GM19193 (cell line): Measurements from ENCODE around the gene TRIM44.

Experiments used
- POLR2A ChIP-seq: IDR thresholded peaks from 4 replicates; pipeline ENCODE4 v1.6.1; 2011; ENCODE audit not compliant: insufficient read depth, insufficient read length; ENCODE audit errors: extremely low read depth

TRIM44 gene

DNA sequence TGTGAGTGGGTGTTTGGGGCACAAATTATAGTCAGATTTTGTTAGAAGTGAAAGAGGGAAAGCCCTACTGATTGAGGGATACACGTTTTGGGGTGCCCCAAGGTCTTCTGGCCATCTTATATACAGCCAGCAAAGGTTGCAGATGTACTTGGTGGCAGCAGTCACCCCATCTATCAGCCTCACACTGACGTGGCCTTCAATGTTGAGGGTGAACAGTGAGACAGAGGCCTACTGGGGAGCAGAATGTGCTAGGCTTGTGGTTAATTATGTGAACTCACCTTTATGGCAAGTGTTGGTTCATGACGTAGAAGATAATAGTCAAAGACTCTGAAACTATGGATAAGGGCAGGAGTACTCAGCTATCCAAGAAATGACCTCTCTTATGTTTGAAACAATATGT is 121.2 kb downstream of the TRIM44 start:
- TF ChIP-seq POLR2A, result no peak

DNA sequence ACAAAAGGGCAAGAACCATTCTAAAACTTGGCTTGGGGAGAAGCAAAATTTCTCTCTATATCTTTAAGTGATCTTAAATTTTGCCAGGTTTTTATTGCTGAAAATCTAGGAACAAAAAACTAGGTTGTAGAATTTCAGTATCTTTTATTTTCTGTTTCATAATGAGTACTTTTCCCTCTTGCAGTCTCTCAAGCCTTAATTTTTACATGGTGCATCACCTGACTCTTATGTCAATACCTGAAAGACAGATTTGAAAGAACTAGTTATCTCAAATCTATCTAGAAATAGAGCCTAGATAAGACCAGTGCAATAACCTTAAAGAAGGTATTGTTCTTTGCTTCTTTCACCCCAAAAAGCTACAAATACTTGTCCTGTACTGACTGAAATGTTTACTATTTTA is 122.1 kb downstream of the TRIM44 start:
- no peak for TF ChIP-seq POLR2A

DNA sequence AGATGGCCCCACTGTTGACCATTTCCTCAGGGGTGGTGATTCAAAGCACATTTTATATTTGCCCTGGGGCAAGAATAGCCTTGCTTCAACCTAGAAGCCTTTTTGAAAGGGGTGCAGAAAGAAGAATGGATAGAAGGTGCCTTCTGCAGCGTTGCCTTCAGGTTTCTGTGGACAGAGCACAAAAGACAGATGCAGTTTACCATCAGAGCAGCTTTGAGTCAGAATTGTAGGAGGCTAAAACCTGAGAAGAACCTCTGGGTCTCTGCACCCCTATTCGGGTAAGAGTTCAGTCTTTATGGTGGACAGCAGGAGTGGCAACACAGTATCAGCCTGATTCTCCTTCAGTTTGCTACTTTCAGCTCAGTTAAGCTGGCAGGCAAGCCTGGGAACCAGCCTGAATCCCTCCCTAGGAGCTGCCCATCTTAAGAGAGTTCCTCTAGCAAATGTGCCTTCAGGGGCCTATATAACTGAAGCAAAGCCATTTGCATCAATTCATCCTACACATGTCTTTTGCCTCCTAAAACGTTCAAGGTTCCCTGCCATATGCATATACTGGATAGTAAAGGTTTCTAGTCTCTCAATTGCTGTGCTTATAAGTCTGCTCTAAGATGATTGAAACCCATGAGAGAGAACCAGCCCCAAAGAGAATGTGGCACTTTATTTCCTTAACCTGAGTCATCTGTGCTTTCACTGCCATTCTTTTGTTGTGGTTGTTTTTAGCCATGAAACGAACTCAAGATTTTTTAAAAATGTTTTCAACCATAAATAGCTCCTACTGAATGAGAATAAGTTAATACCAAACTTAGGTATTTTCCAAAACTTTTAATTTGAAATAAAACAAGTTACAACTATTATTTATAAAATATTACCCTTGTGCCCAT is 123.0 kb downstream of the TRIM44 start:
- no peak for TF ChIP-seq POLR2A

DNA sequence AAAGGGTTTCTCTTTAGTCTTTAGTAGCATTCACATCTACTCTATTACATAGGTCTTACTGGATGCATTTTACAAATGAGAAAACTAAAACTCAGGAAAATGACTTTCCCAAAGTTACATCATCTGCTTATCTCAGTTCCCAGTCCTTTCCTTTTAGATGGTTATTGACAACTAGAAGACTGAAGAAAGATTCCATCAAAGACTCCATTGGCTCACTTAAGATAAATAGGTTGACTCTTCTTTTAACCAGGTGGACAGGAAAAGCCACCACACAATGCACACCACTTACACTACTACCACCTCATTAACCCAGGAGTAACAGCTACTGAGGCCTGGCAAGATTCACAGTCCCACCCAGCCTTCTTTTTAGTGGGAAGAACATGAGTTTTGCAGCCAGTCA is 123.6 kb downstream of the TRIM44 start:
- TF ChIP-seq POLR2A, result no peak

DNA sequence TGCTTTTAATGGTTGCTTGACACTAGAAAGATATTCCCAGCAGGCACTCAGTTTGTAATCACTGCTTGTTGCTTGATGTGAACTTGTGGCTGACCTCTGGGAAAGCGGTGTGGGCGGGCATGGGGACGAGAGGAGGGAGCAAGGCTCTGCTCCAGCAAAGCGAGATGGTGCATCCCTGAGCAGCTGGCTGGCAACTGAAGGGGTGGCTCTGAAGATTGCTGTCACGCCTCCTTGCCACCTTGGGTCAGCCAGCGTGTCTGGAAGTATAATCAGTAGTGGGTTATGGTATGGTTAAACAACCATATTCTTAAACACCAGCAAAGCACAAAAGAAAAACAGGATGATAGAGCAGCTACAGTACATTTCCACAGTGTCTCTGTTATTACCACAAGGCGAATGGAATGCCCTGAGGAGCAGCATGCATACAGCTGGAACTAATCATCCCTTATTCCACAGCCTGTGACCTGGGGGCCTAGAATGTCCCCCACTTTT is 124.5 kb downstream of the TRIM44 start:
- no peak for TF ChIP-seq POLR2A

DNA sequence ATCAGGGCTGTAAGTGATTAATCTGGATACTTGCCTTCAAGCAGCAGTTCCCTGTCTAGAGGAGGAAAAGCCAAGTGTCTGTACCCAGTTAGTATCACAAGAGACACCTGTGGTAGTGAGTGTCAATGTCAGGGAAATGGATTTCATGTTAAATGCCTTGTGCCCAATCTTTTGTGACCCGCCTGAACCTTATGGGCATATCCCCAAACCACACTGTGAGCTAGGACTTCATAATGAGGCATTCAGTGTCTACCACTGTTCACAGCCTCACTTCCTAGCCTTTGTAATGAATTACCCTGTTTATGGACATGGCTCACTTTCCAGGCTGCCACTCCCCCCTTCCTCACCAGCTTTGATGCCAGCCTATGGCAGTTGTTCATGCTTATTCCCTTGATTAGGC is 125.1 kb downstream of the TRIM44 start:
- no peak for TF ChIP-seq POLR2A

DNA sequence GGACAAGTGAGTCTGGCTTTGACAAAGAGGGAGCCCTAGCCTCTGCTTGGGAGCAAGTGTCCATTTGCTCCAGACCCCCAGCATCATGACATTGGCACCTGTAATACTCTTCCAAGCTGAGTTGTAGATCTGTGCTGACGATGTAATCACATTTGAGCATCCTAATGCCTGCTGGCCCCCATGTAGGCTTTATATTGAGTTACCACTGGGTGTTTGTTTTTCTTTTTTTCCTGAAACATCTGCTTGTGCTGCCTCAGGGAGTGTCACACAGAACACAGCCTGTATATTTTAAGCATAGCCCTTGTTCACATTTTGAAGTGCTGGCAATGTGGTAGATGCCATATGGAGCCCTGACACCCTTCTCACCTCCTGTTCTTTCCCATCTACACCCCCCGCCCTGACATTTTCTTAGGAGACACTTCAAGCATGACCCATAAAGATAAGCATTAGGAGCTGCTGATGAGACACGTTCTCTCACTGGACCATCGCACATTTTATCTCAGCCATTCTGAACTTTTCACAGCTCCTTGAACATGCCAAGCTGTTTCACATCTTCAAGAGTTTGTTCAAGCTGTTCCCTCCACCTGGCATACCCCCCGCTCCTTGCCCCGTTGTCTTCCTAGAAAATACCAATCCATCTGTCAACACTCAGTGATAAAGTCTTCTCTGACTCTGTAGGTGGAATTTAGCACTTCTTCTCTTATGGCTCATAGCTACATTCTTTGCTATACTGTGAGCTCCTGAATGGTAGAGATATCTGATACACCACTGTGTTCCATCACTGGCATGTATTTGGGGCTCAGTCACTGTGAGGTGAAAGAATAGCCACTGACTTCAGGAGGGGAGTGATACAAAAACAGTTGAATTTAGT is 128.7 kb downstream of the TRIM44 start:
- no peak for TF ChIP-seq POLR2A

DNA sequence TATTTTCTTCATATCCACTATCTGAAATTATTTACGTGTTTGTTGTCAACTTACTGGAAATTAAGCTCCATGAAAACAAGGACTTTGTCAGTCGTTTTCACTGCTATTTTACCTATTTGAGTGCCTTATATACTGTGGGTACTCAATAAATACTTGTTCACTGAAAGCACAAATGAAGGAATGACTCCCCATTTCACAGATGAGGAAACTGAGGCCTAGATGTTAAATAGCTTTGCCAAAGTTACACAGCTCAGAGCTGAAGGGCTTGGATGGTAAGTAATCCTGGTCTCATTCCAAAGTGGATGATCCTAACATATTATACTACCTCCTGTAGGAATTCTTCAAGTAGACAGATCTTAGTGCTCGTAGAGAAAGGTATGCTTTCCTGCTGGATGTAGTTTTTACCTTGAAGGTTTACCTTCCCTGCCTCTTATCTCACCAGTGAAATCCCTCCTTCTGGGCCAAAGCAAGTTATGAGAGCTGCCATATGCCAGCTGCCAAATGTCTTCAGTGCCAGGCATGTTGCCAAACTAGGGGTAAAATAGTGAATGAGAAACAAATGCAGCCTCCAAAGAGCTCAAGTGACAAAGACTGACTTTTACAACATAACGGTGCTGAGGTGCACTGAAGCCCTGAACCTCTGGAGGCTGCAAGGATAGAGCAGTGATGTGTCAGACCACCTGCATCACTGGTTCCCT is 129.7 kb downstream of the TRIM44 start:
- no peak for TF ChIP-seq POLR2A

DNA sequence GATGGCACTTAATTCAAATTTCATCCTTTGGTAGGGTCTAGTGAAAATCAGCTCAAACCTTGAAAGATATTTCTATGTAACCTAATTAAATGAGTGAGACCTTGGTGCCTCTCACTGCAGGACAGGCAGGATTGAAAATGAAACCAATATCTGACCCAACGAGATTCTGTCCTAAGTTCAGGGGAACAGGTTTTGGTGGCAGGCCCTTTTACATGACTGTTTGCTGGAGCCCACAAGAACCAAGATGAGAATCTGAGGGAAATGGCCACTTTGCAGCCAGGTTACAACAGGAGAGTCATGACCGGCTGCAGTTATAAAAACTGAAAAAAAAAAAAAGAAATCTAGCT is 130.2 kb downstream of the TRIM44 start:
- no peak for TF ChIP-seq POLR2A

DNA sequence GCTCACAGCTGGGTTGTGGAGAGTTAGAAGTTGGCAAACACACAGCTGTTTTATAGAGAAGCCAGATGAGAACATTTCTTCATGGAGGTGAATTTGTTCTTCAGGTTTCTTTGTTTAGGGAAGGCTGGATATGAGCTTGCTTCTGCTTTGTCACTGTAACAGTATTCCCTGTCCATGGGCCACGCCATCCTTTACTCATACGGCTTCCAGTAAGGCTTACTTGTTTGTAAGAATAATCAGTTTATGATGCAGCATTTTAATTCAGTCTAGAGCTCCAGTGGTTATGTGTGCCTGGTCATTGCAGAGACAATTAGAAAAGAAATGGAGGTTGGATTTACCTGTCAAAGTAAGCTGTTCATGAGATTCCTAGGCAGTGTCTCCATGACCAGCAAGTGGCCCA is 131.8 kb downstream of the TRIM44 start:
- TF ChIP-seq POLR2A, result no peak

DNA sequence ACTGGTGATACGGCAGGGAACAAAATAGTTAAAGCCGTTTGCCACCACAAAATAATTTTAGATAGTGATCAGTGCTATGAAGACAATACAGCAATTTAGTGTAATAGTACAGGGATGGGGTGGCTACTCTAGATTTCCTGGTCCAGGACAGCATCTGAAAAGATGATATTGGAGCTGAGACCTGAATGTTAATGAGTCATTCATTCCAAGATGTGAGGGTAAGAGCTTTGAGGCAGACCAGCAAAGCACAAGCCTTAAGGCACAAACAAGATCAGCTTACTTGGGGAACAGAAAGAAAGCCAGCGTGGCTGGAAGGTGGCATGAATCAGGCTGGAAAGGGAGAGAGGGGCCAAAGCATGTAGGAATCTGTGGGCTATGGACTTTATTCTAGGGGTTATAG is 132.3 kb downstream of the TRIM44 start:
- no peak for TF ChIP-seq POLR2A

DNA sequence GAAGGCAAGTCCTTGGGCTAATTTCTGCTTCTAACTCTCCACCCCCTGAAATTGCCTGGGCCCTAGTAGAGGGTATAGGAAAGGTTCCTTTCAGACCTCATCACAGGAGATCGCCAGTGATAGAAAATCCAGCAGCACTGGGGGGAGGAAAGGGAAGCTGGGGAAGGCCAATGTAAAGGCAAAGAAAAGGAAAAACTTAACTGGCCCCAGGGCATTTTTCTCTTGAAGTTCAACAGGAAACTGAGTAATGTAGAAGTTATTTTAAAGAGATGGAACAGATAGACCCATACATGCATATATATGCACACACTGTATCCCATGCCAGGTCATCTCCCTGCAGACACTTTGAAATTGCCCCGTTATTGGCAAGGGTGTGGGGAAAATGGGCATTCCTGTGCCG is 134.0 kb downstream of the TRIM44 start:
- TF ChIP-seq POLR2A, result no peak

DNA sequence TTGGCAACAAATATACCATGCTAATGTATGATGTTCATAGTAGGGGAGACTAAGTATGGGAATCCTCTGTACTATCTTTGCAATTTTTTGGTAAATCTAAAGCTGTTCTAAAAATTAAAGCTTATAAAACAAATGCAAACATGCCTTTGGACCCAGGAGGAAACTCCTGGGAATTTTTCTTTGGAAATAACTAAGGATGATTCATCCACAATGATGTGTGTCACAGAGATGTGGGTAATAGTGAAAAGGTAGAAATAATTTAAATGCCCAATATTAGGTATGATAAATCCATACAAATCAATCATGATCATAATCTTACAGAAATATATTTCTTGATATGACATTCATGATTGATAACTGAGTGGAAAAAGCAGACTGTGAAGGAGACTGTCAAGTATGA is 135.8 kb downstream of the TRIM44 start:
- TF ChIP-seq POLR2A, result no peak

DNA sequence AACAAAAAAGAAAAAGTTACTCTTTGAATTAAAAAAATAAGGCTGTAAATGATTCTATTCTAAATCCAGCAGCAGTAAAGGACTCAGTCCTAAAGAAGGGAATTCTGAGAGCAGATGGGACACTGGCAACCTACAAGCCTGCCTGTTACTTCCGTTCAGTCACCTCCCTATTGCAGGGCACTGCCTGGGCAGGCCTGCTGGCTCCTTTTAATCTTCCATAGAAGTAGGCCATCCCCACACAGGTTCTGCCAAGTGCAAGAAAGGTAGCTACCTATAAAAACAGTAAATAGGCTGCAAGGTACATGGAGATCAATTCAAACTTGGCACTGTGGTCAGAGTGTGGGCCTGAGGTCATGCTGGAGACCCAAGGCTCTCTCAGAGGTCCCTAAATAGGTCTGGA is 136.4 kb downstream of the TRIM44 start:
- no peak for TF ChIP-seq POLR2A

DNA sequence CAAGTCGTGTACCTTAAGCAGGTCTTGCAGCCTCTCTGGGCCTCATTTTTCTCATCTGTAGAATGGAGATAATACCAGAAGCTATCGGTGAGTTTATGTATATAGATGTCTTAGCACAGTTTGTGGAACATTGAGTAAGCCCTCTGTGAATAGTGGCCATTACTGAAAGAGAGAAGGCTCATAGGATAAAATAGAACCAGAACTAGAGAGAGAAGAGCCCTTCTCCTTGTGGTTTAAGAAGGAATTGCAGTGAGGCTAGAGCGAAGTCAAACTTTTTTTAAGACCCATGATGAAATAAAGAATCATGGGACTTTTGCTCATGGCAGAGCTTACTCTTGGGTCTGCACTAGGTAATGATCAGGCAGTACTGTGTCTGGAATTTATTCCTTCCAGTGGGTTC is 137.1 kb downstream of the TRIM44 start:
- TF ChIP-seq POLR2A, result no peak
